Keratinocyte (primary cell): ENCODE results near the gene SEZ6. TPM values are rescaled to one million over a fixed set of nuclear protein-coding genes. Genes with fewer than 3 reads are reported as not detected.

Experiments used
- DNase-seq: peaks from one replicate; pipeline ENCODE4 v3.0.0-alpha.2; 2011; ENCODE audit warnings: low read depth, missing footprints, low spot score
- FAIRE-seq: peaks from 2 replicates; lab custom pipeline; 2011; peaks lifted over from hg19 to GRCh38; lab: Jason Lieb, UNC
- H2AFZ ChIP-seq: 2 replicates; pipeline ENCODE4 v1.6.0; 2012; ENCODE audit warnings: low read length, control low read depth, inconsistent platforms; ENCODE audit not compliant: control insufficient read depth
- H3K27ac ChIP-seq: 2 replicates; pipeline ENCODE4 v1.5.1; 2011; ENCODE audit warnings: low read length; ENCODE audit not compliant: control insufficient read depth, insufficient read depth
- H3K27me3 ChIP-seq: 3 replicates; pipeline ENCODE4 v1.6.0; 2011; ENCODE audit warnings: low read length; ENCODE audit not compliant: control insufficient read depth, insufficient read depth; ENCODE audit errors: extremely low read depth
- H3K36me3 ChIP-seq, 2 experiments: 2 replicates in 1 of 2; 3 replicates in 1 of 2; pipeline ENCODE4 v1.5.1; 2011; ENCODE audit warnings: low read length in 2 of 2, mild to moderate bottlenecking in 1 of 2; ENCODE audit not compliant: control insufficient read depth in 2 of 2, insufficient read depth in 2 of 2; ENCODE audit errors: extremely low read depth in 1 of 2
- H3K4me1 ChIP-seq: 3 replicates; pipeline ENCODE4 v1.5.1; 2011; ENCODE audit warnings: low read length; ENCODE audit not compliant: control insufficient read depth, insufficient read depth; ENCODE audit errors: extremely low read depth
- H3K4me2 ChIP-seq: 3 replicates; pipeline ENCODE4 v1.6.0; 2011; ENCODE audit warnings: low read depth, low read length; ENCODE audit not compliant: control insufficient read depth, insufficient read depth; ENCODE audit errors: extremely low read depth
- H3K4me3 ChIP-seq, 3 experiments: fragments of 200-600 bp in 1 of 3; sonication (generic) in 1 of 3; 2 replicates in 2 of 3; 3 replicates in 1 of 3; pipeline ENCODE4 v1.5.1; 2011 to 2016; ENCODE audit warnings: low read length in 3 of 3, mild to moderate bottlenecking in 3 of 3, control low read depth in 2 of 3, inconsistent platforms in 1 of 3, low read depth in 1 of 3, mixed read lengths in 1 of 3, mixed run types in 1 of 3, moderate library complexity in 1 of 3; ENCODE audit not compliant: control insufficient read depth in 2 of 3, insufficient read depth in 2 of 3; ENCODE audit errors: extremely low read depth in 1 of 3
- H3K79me2 ChIP-seq: 2 replicates; pipeline ENCODE4 v1.6.0; 2012; ENCODE audit warnings: low read length; ENCODE audit not compliant: control insufficient read depth, insufficient read depth
- H3K9ac ChIP-seq: 3 replicates; pipeline ENCODE4 v1.6.0; 2011; ENCODE audit warnings: low read length; ENCODE audit not compliant: control insufficient read depth, insufficient read depth; ENCODE audit errors: extremely low read depth
- H3K9me1 ChIP-seq: 3 replicates; pipeline ENCODE4 v1.6.0; 2011; ENCODE audit warnings: low read length; ENCODE audit not compliant: control insufficient read depth, insufficient read depth; ENCODE audit errors: extremely low read depth
- H3K9me3 ChIP-seq: 2 replicates; pipeline ENCODE4 v1.5.1; 2012; ENCODE audit warnings: low read depth, low read length; ENCODE audit not compliant: control insufficient read depth
- H4K20me1 ChIP-seq: 3 replicates; pipeline ENCODE4 v1.6.0; 2011; ENCODE audit warnings: low read length; ENCODE audit not compliant: control insufficient read depth, insufficient read depth; ENCODE audit errors: extremely low read depth
- EZH2 ChIP-seq: IDR thresholded peaks from one replicate; pipeline ENCODE4 v1.6.1; 2012; ENCODE audit warnings: inconsistent platforms, mild to moderate bottlenecking, low read length, moderate library complexity
- dilution Hi-C: fragments of 300-500 bp; cut with MboI; formaldehyde crosslinking; loops from one replicate; pipeline ENCODE4 v1.7.0; 2020; ENCODE audit warnings: low sequenced_read_pairs; ENCODE audit not compliant: extremely low pct_ligation_motif_present
- polyA plus RNA-seq, 5 experiments: library from polyadenylated mRNA; depleted of rRNA in 3 of 5; stranded (reverse) in 3 of 5; stranded (forward) in 1 of 5; unstranded in 1 of 5; fragments of >200 nt; gene quantifications; 1 replicate in 1 of 5; 2 replicates in 3 of 5; 3 replicates in 1 of 5; pipeline versions ENCODE4 v1.2.1 to v1.2.3, GENCODE V29; 2011 to 2012; ENCODE audit warnings: missing spikeins in 2 of 5, low read depth in 1 of 5, low replicate concordance in 1 of 5
- TF ChIP-seq, protein P1 (sequence below), 3 experiments: IDR thresholded peaks in 1 of 3; conservative IDR thresholded peaks in 1 of 3; optimal IDR thresholded peaks in 1 of 3; 2 replicates in 2 of 3; 3 replicates in 1 of 3; pipeline versions ENCODE3 to v1.5.1; 2011; ENCODE audit warnings: low read length in 3 of 3, mild to moderate bottlenecking in 3 of 3, moderate library complexity in 2 of 3, control low read depth in 1 of 3, inconsistent platforms in 1 of 3; ENCODE audit not compliant: insufficient read depth in 2 of 3; ENCODE audit errors: extremely low read depth in 1 of 3

The SEZ6 gene
- polyA plus RNA-seq, 1 donor (not counting 4 experiments of a cell fraction or from before 2014, with no cell fraction given), result not detected

GRCh38 chr17:29050176-29050575, 44.3 kb upstream of the SEZ6 start:
- Histone ChIP-seq H3K9me1 (no peaks in the 10 kb centered on the region), H2AFZ (no peak overlapping the region), H3K9ac (no peak overlapping the region), H3K4me2 (no peak overlapping the region), H3K36me3 (no peaks in the 10 kb centered on the region), H3K27ac (no peak overlapping the region), H4K20me1 (no peaks in the 10 kb centered on the region), H3K4me3 (no peak overlapping the region), H3K79me2 (no peaks in the 10 kb centered on the region), H3K9me3 (no peaks in the 10 kb centered on the region), H3K4me1 (no peaks in the 10 kb centered on the region), H3K27me3 (peaks cover 41% of the 10 kb centered on the region)
- TF ChIP-seq, protein P1, sequence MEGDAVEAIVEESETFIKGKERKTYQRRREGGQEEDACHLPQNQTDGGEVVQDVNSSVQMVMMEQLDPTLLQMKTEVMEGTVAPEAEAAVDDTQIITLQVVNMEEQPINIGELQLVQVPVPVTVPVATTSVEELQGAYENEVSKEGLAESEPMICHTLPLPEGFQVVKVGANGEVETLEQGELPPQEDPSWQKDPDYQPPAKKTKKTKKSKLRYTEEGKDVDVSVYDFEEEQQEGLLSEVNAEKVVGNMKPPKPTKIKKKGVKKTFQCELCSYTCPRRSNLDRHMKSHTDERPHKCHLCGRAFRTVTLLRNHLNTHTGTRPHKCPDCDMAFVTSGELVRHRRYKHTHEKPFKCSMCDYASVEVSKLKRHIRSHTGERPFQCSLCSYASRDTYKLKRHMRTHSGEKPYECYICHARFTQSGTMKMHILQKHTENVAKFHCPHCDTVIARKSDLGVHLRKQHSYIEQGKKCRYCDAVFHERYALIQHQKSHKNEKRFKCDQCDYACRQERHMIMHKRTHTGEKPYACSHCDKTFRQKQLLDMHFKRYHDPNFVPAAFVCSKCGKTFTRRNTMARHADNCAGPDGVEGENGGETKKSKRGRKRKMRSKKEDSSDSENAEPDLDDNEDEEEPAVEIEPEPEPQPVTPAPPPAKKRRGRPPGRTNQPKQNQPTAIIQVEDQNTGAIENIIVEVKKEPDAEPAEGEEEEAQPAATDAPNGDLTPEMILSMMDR (optimal IDR thresholded peaks at IDR 0.05 in 1 of 3, IDR thresholded peaks at IDR 0.05 in 1 of 3, conservative IDR thresholded peaks at IDR 0.05 in 1 of 3; ENCODE audit: extremely low read depth in 1 of 3, insufficient read depth in 2 of 3, low read length in 3 of 3), result no peak
- dilution Hi-C loops, result no loop called here
- FAIRE-seq, result no peak
- DNase-seq, result no peak

- no peak for FAIRE-seq
- H3K4me2 ChIP-seq, result no peak overlapping the region
- H3K36me3 ChIP-seq, result no peaks in the 10 kb centered on the region
Measured at GRCh38 chr17:29049541-29050145, 43.8 kb upstream of the SEZ6 start.

More at GRCh38 chr17:29049541-29050145, 43.8 kb upstream of the SEZ6 start:
- Histone ChIP-seq H2AFZ (no peak overlapping the region), H3K9me3 (no peaks in the 10 kb centered on the region), H3K4me1 (no peaks in the 10 kb centered on the region), H3K79me2 (no peaks in the 10 kb centered on the region), H4K20me1 (no peaks in the 10 kb centered on the region), H3K27me3 (peaks cover 36% of the 10 kb centered on the region), H3K9me1 (no peaks in the 10 kb centered on the region), H3K9ac (no peak overlapping the region), H3K4me3 (no peak overlapping the region), H3K27ac (no peak overlapping the region)
- dilution Hi-C loops, result no loop called here
- no peak for DNase-seq
- TF ChIP-seq EZH2, result no peak
- TF ChIP-seq, protein P1 (optimal IDR thresholded peaks at IDR 0.05 in 1 of 3, IDR thresholded peaks at IDR 0.05 in 1 of 3, conservative IDR thresholded peaks at IDR 0.05 in 1 of 3; ENCODE audit: extremely low read depth in 1 of 3, insufficient read depth in 2 of 3, low read length in 3 of 3), result no peak
